Calu3 (cell line): Measurements from ENCODE around the gene SEMA3B. TPM values are rescaled to one million over a fixed set of nuclear protein-coding genes. Genes with fewer than 3 reads are reported as not detected.

Source experiments
- BruUV-seq: library from RNA; stranded (reverse); fragments of 400-500 nt; replicated peaks from 2 replicates; lab custom pipeline; 2021; lab: Mats Ljungman, UMichigan
- CTCF ChIA-PET: fragments of 300-600 bp; sonication (Branson Sonifier 250); formaldehyde crosslinking; loops from one replicate; lab custom pipeline; 2022; ENCODE audit warnings: antibody characterized with exemption; lab: Charles Lee
- DNase-seq: peaks from one replicate; pipeline ENCODE4 v3.0.0; 2022
- H3K27ac Mint-ChIP-seq: one replicate; pipeline ENCODE4 v1.8.0; 2022; ENCODE audit warnings: mixed read lengths; ENCODE audit not compliant: unreplicated experiment
- H3K27me3 Mint-ChIP-seq: one replicate; pipeline ENCODE4 v1.8.0; 2022; ENCODE audit warnings: mixed read lengths; ENCODE audit not compliant: unreplicated experiment
- H3K36me3 Mint-ChIP-seq: one replicate; pipeline ENCODE4 v1.8.0; 2022; ENCODE audit warnings: mild to moderate bottlenecking, moderate library complexity, mixed read lengths; ENCODE audit not compliant: insufficient read depth, unreplicated experiment
- H3K4me1 Mint-ChIP-seq: one replicate; pipeline ENCODE4 v1.8.0; 2022; ENCODE audit warnings: mild to moderate bottlenecking, low read depth, mixed read lengths; ENCODE audit not compliant: unreplicated experiment
- H3K4me3 Mint-ChIP-seq: one replicate; pipeline ENCODE4 v1.8.0; 2022; ENCODE audit warnings: mild to moderate bottlenecking, low read depth, moderate library complexity, mixed read lengths; ENCODE audit not compliant: unreplicated experiment
- H3K9me3 Mint-ChIP-seq: one replicate; pipeline ENCODE4 v1.8.0; 2022; ENCODE audit warnings: low read depth, mixed read lengths; ENCODE audit not compliant: unreplicated experiment
- intact Hi-C: fragments of 100-400 bp; cut with micrococcal nuclease; formaldehyde crosslinking; loops from one replicate; pipeline ENCODE4 v1.10.0; 2022; ENCODE audit not compliant: unreplicated experiment
- total RNA-seq: library from RNA; stranded (reverse); gene quantifications from 2 replicates; pipeline ENCODE4 v1.2.3, GENCODE V29; 2022
- TF ChIP-seq, protein P1 (sequence below): fragments of 200-600 bp; IDR thresholded peaks from one replicate; pipeline ENCODE4 v1.8.0; 2022; ENCODE audit warnings: antibody characterized with exemption; ENCODE audit not compliant: unreplicated experiment

The SEMA3B gene
- total RNA-seq, 1 experiment from 2014 or later = 20.3 TPM

DNA sequence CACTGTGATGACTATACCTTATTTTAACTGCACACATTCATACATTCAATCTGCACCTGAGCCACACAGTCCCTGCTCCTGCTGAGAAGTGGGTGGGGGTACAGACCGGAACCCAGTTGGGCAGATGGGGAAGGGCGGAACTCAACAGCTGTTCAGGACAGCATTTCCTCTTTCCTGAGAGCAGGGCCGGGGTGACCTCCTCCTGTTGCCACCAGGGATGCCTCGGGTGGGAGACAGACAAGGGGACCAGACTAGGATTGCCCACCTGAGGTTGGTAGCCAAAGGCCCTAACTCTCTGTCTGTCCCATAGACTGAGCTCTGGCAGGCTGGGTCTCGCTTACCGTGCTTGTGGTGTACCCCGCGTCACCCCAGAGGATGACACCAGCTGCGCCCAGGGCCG lies 49.7 kb downstream of the SEMA3B start:
- intact Hi-C loops = no loop called here
- TF ChIP-seq, protein P1, sequence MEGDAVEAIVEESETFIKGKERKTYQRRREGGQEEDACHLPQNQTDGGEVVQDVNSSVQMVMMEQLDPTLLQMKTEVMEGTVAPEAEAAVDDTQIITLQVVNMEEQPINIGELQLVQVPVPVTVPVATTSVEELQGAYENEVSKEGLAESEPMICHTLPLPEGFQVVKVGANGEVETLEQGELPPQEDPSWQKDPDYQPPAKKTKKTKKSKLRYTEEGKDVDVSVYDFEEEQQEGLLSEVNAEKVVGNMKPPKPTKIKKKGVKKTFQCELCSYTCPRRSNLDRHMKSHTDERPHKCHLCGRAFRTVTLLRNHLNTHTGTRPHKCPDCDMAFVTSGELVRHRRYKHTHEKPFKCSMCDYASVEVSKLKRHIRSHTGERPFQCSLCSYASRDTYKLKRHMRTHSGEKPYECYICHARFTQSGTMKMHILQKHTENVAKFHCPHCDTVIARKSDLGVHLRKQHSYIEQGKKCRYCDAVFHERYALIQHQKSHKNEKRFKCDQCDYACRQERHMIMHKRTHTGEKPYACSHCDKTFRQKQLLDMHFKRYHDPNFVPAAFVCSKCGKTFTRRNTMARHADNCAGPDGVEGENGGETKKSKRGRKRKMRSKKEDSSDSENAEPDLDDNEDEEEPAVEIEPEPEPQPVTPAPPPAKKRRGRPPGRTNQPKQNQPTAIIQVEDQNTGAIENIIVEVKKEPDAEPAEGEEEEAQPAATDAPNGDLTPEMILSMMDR = no peak
- H3K36me3 Mint-ChIP-seq = peaks cover 39% of the 10 kb centered on the region
- H3K27ac Mint-ChIP-seq = no peak overlapping the region
- CTCF ChIA-PET = interaction anchor here (0.6 to 0.8 kb wide), 2 partner anchors 19 to 1276 kb away, joined by 3 to 6 read pairs; partner anchors contain the start of genes HYAL3 and NAA80
- BruUV-seq = no TSS peak
- no peaks in the 10 kb centered on the region for H3K27me3 Mint-ChIP-seq
- no peak for DNase-seq
- no peak overlapping the region for H3K4me3 Mint-ChIP-seq
- H3K9me3 Mint-ChIP-seq = no peaks in the 10 kb centered on the region
- H3K4me1 Mint-ChIP-seq = peaks cover 28% of the 10 kb centered on the region

DNA sequence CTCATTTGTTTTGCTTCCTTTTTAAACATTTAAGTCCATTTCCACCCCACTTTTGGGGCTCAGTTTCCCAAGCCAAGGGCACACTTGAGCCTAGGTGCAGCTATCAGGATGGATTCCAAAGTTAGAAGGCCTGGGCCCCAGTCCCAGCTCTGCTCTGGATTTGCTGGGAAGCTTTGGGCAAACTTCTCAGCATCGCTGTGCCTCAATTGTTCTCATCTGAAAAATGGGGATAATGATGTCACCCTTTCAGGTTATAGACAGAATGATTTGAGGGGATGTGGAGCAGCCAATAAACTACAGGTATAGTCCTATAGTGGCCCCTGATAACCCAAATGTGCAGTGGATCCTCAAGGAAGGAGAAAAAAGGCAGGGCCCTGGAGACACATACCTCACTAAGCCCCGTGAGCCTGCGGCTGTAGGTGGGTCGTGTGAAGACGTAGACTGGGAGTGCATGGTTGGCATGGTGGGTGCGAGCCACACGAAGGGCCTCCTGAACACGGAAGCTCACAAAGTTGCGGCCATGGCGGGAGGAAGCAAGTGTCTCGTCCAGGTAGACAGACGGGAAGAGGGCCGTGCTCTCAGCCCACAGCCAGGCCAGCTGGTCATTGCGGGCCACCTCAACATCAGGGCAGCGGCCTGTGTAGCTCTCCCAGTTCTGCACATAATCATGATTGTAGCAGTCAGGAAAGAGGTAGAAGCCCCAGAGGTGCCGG lies 50.4 kb downstream of the SEMA3B start:
- CTCF ChIA-PET = interaction anchor here (0.6 to 0.8 kb wide), 2 partner anchors 20 to 1275 kb away, joined by 3 to 6 read pairs; partner anchors contain the start of genes HYAL3 and NAA80
- Mint-ChIP-seq H3K4me1 (peaks cover 23% of the 10 kb centered on the region), H3K36me3 (peaks cover 41% of the 10 kb centered on the region), H3K4me3 (peak overlapping the region; percentile 74), H3K27me3 (no peaks in the 10 kb centered on the region), H3K9me3 (no peaks in the 10 kb centered on the region), H3K27ac (no peak overlapping the region)
- intact Hi-C loops = no loop called here
- BruUV-seq = no TSS peak
- TF ChIP-seq, protein P1 = no peak
- DNase-seq = no peak

DNA sequence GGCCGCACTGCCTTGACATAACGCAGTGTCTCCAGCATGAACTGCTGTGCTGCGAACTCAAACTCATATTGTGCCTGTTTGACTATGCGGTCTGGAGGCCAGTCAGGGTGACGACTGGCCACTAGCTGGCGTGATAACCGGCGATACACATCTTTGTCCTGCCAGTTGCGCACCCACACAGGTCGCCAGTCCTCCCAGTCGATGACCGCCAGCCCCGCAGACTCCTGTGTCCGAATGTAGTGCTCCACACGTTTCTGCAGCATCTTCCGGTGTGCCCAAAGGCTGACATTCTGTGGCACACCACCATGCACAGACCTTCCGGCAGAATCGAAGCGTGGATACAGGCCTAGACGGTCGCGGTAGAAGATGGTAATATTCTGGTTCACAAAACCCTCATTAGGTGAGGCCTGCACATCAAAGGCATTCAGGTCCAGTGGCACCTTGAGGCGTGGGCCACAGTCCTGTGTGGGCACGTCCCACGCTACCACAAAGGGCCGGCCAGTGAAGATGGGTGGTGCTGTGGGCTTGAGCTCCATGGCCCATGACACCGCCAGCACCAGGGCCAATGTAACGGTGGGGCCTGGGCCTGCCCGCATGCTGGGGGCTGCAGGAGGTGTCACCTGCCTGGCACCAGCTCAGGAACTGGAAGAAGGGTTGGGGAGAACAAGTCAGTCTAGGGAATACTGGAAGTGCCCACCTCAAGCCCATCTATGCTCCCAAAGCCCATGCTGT lies 51.1 kb downstream of the SEMA3B start:
- TF ChIP-seq, protein P1 = no peak
- CTCF ChIA-PET = no interaction called here
- no peak for DNase-seq
- intact Hi-C loops = loop anchor here (10.0 kb wide), 1 partner anchor 45 kb away; the partner anchor contains the start of gene LSMEM2
- TSS peak; percentile 42 for BruUV-seq
- no peaks in the 10 kb centered on the region for H3K27me3 Mint-ChIP-seq
- H3K4me3 Mint-ChIP-seq = peak overlapping the region; percentile 74
- no peaks in the 10 kb centered on the region for H3K9me3 Mint-ChIP-seq
- peaks cover 18% of the 10 kb centered on the region for H3K4me1 Mint-ChIP-seq
- H3K36me3 Mint-ChIP-seq = peaks cover 41% of the 10 kb centered on the region
- no peak overlapping the region for H3K27ac Mint-ChIP-seq

DNA sequence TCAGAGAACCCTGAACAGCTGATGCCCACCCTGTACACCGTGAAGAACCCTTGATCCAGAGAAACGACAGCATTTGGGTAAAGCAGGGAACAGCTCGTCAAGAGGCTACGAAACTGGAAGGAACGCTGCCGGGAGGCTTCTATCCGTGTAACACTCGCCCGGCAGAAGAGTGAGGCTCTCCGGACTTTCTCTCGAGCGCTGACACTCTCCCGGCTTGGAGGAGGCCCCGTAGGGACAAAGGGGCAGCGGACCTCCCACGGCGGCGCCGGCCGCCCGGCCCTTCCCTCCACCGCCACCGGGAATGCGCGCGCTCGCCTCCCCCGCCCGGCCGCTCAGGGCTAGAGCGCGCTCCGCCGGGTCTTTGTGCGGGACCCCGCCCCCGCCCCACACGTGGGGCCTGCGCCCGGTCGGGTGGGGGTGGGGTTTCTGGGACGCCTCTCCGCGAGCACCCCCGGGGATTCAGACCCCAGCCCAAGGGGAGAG lies 51.9 kb downstream of the SEMA3B start:
- Mint-ChIP-seq H3K27ac (peak overlapping the region; percentile 94), H3K4me1 (peaks cover 12% of the 10 kb centered on the region)
- peak; percentile 84 for DNase-seq

More for the DNA sequence above, 51.9 kb downstream of the SEMA3B start:
- H3K4me3 Mint-ChIP-seq = peak overlapping the region; percentile 74
- H3K27me3 Mint-ChIP-seq = no peaks in the 10 kb centered on the region
- TF ChIP-seq, protein P1 = no peak
- no peaks in the 10 kb centered on the region for H3K9me3 Mint-ChIP-seq
- CTCF ChIA-PET = interaction anchor here (0.5 to 0.7 kb wide), 4 partner anchors 15 to 61 kb away, joined by 3 to 5 read pairs (median 4); partner anchors contain the start of genes CYB561D2 and NPRL2
- no TSS peak for BruUV-seq
- peaks cover 41% of the 10 kb centered on the region for H3K36me3 Mint-ChIP-seq
- intact Hi-C loops = loop anchor here (10.0 kb wide), 1 partner anchor 46 kb away; the partner anchor contains the start of gene LSMEM2
